ENCODE results near the gene AQP6.

DNA sequence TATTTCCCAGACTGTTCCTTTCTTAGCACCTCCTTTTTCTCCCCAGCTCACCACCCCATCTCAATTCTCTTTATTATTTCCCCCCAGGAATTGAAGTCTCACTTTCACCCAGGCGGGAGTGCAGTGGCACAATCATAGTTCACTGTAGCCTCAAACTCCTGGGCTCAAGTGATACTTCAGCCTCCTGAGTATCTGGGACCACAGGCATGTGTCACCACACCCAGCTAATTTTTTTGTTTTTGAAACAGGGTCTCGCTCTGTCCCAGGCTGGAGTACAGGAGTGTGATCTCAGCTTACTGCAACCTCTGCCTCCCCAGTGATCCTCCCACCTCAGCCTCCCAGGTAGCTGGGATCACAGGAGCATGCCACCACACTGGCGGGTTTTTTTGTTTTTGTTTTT is 41.6 kb downstream of the AQP6 start:
- TF ChIP-seq, protein P1, sequence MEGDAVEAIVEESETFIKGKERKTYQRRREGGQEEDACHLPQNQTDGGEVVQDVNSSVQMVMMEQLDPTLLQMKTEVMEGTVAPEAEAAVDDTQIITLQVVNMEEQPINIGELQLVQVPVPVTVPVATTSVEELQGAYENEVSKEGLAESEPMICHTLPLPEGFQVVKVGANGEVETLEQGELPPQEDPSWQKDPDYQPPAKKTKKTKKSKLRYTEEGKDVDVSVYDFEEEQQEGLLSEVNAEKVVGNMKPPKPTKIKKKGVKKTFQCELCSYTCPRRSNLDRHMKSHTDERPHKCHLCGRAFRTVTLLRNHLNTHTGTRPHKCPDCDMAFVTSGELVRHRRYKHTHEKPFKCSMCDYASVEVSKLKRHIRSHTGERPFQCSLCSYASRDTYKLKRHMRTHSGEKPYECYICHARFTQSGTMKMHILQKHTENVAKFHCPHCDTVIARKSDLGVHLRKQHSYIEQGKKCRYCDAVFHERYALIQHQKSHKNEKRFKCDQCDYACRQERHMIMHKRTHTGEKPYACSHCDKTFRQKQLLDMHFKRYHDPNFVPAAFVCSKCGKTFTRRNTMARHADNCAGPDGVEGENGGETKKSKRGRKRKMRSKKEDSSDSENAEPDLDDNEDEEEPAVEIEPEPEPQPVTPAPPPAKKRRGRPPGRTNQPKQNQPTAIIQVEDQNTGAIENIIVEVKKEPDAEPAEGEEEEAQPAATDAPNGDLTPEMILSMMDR (conservative IDR thresholded peaks at IDR 0.05 in 1 of 2, IDR thresholded peaks at IDR 0.05 in 1 of 2; ENCODE audit: low read depth in 1 of 2, low read length in 2 of 2) = no peak
- no peak for TF ChIP-seq EZH2 (IDR thresholded peaks at IDR 0.05; ENCODE audit: low read length, missing control alignments)

Measured in fibroblast of lung (primary cell).